ENCODE measurements around the gene MANSC1.
"Not testable (repeated sequence)": the region's sequence is repeated elsewhere in the genome, so short reads cannot be mapped to it uniquely, and the experiment has no call there.

Gene MANSC1

DNA sequence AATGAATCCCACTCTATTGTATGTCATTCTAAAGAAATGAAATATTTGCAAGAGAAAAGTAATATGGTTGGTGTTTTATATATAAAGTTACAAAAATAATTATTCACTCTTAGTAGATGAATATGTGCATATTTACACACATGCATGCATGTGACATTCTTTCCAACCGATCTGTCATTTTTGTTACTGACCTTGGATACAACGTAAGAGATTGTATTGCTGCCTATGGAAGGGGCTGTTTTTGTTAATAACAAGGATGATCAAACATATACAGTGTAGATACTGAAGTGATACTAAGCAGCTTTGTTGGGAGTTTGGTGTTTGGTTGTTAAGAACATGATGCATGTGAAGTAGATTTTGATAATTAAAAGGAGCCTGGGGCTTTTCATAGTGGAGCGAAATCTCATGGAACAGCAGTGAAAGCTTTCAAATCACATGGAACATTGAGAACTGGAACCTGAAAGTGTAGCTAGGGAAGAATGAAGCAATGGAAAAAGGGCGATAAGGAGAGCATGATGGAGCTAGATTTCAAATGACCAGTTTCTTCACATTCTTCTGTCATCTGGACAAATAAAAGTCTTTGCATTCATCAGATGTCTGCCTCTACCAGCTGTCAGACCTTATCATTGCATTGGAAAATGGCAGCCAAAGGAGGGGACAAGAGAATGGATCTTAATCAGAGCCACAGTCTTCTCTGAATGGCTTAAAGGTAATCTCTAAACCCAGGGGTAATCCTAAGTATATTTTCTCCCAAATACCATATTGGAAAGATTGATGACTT, 16.8 kb upstream of the MANSC1 start:
- in situ Hi-C loops (cut with HindIII; ENCODE audit: low sequenced_read_pairs): loop anchor here (5.0 kb wide), 1 partner anchor 230 kb away; no protein-coding TSS in a partner anchor

DNA sequence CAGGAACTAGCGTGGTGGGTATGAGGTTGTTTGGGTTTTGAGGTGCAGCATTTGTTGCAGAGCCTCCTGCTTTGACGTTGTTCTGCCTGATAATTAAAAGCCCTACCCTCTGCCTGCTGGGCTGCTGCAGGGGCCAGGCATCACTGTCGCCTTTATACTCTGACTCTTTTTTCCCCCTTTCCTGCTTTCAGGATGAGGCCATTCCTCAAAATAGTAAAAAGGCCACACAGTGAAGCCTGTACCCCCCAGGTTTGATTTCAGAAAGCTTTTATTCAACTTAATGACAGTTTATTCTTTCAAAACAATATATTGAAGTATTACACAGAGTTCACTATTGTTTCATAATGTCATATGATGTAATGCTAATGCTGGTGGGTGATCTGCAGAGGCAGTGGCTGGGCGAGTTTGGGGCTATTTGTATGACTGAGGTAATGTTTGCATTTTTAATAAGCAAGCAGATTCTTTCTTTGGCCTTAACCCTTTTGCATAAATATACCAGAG, 15.9 kb upstream of the MANSC1 start:
- in situ Hi-C loops (cut with HindIII; ENCODE audit: low sequenced_read_pairs): loop anchor here (5.0 kb wide), 1 partner anchor 231 kb away; no protein-coding TSS in a partner anchor

DNA sequence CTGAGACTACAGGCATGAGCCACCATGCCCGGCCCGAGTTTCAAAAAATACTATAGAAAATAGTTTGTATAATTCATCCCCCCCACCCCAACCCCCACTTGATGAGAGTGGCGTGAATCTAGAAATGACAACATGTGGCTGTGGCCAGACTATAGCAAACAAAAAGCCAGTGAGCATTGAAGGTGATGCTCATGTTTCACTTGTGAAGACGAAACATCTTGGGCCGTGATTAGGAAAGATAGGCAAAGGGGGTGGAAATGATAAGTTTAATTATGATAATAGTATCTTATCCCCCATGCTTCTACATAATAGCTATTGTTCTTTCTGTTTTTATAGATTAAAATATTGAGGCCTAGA, 15.4 kb upstream of the MANSC1 start:
- in situ Hi-C loops (cut with HindIII; ENCODE audit: low sequenced_read_pairs): loop anchor here (5.0 kb wide), 1 partner anchor 232 kb away; no protein-coding TSS in a partner anchor

DNA sequence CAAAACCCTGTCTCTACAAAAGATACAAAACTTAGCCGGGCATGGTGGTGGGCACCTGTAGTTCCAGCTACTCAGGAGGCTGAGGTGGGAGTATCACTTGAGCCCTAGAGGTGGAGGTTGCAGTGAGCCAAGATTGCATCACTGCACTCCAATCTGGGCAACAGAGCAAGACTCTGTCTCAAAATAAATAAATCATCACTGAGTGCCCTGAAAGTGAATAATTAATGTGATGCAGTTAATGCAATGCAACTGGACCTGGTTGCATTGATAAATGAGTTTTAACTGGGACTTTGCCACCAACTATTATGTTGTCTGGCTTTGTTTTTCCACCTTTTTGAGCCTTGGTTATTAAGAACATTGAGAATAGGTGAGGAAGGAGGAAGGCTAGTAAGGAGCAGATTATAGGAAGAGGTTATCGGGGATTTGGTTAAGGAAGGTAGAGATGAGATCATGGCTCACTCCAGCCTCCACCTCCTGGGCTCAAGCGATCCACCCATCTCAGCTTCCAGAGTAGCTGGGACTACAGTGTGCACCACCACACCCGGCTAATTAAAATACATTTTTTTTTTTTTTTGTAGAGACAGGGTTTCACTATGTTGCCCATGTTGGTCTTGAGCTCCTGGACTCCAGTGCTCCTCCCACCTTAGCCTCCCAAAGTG, 14.9 kb upstream of the MANSC1 start:
- in situ Hi-C loops (cut with HindIII; ENCODE audit: low sequenced_read_pairs): loop anchor here (5.0 kb wide), 1 partner anchor 232 kb away; no protein-coding TSS in a partner anchor

DNA sequence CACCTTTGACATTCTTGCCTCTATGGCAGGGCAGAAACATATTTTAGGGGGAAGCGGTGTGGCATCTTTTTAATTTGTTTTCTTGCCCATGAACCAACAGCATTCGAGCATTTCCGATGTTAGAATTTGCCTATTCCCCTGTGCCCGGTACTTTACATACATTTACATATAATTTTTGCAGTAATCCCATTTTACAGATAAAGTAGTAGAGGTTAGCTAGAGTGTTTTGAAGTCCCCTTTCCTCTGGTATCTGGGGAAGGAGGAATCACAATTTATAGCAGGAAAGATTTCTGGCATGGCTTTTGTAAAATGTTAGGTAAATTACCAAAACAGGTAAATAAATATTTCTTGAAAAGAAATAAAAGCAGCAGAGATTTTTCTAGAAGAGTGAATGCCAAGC, 8.5 kb upstream of the MANSC1 start:
- in situ Hi-C loops (cut with HindIII; ENCODE audit: low sequenced_read_pairs): no loop called here

DNA sequence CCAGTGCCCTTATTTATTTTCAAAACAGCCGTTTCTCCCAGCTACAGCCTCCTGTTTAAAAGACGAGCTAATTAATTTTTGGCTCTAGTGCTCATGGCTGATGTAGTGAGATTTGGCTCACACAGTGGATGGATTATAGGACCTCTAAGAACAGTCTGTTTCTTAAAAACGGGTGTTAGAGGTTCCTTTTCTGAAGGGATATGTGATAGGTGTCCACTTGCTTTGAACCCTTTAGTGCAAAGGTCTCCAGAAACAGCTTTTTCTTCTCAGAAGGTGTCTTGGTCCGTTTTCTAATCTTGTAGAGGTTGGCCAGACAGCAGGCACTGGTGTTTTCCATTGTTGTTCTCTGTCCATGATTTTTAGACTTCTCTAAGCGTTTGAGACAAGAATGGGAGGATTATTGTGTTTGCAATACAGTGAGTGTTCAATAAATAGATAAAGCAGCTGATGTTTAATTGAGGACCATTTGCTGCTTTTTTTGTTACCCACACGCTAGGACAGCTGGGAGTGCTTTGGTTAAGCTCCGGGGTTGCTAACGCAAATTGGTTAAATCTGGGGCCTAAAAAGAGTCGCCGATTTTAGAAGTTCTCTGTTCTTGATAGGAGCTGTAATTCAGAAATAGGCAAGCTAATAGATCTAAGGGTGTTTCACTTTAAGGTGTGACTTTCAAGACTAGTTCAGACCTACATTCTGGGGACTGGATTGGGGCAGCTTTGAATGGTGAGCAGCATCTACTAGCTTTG, 7.8 kb upstream of the MANSC1 start:
- in situ Hi-C loops (cut with HindIII; ENCODE audit: low sequenced_read_pairs): no loop called here

DNA sequence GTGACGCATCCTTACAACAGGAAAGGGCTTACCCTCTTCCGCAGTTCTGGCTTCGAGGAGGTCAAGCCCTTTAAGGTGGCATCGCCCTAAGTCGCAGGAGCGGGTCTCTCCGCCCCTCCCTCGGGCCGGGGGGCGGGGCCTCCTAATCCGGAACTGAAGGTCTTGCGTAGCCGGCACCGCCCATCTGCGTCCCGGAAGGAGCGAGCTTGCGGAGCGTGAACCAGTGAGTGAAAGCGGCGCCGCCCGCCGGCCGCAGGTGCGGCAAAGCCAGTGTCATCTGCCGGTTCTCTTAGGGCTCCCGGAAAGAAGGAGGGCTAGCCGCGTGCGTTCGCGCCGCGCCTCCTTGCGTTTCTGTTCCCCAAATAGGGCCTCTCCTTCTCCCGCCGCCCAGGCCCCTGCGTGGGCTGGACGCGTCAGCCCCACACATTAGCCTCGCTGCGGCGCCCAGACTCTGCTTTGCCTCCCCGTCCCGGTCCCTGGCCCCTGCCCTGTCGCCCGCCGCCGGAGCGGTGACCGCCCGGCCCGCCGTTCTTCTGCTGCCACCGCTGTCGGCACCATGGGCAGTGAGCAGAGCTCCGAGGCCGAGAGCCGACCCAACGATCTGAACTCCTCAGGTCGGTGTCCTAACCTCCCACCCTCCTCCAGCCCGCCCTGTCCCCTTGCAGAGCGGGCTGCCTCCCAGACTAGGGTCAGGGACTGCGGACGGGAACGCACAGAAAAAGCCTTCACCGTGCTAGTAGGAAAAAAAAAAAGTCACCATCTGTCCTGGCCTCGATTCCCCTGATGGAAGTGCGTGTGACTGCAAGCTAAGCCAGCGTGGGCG, 7.1 kb upstream of the MANSC1 start, which contains the start of gene BORCS5:
Gene BORCS5 (plus strand): TSS at position 183 of the 823 bp plus-strand sequence. CDS start 374 bp downstream, at position 557.
- in situ Hi-C loops (cut with HindIII; ENCODE audit: low sequenced_read_pairs): no loop called here

DNA sequence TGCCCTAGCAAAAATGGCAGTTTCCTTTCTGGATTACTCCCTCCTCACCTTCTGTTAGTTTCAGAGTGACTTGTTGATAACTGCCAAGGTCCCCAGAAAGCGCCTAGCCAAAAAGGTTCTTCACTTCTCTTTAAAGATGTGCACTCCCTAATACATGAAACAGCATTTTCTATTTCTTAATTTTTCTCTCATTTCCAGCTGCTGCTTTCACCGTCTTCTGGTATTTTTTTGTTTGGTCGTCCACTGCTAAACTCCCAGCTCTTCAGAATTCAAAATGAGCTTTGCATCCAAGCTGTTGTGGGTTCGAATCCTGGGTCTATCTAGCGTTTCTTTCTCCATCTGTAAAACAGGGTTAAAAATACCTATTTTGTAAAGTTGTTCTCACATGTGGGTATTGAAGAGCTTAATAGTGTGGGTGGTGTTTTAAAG, 6.4 kb upstream of the MANSC1 start:
- in situ Hi-C loops (cut with HindIII; ENCODE audit: low sequenced_read_pairs): no loop called here

DNA sequence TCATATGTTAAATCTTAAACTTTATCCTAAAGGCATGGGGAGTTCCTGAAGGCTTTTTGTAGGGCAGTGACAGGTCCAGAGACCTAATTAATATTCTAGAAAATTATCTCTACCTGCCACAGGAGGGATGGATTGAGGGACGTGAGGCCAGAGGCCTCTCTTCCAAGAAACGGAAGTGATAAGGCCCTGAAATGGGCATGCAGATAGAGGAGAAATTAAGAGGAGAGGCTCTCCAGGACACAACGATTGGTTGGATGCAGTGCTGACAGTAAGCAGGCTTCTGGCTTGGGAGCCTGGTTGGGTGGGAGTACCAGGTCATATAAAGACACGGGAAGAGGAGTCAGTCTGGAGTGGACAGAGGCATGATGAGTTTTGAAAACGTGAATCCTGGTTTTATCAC, 3.8 kb upstream of the MANSC1 start:
- in situ Hi-C loops (cut with HindIII; ENCODE audit: low sequenced_read_pairs): no loop called here

DNA sequence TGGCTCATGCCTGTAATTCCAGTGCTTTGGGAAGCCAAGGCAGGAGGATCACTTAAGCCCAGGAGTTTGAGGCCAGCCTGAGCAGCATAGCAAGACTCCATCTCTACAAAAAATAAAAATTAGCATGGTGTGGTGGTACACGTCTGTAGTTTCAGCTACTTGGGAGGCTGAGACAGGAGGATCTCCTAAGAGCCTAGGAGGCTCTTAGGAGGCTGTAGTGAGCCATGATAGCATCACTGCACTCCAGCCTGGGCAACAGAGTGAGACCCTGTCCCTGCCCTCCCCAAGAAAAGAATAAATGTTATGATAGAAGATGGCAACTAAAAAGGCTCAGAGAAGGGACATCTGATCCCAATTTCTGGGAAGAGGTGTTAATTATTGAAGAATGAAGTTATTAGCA, 3.2 kb upstream of the MANSC1 start:
- in situ Hi-C loops (cut with HindIII; ENCODE audit: low sequenced_read_pairs): no loop called here

DNA sequence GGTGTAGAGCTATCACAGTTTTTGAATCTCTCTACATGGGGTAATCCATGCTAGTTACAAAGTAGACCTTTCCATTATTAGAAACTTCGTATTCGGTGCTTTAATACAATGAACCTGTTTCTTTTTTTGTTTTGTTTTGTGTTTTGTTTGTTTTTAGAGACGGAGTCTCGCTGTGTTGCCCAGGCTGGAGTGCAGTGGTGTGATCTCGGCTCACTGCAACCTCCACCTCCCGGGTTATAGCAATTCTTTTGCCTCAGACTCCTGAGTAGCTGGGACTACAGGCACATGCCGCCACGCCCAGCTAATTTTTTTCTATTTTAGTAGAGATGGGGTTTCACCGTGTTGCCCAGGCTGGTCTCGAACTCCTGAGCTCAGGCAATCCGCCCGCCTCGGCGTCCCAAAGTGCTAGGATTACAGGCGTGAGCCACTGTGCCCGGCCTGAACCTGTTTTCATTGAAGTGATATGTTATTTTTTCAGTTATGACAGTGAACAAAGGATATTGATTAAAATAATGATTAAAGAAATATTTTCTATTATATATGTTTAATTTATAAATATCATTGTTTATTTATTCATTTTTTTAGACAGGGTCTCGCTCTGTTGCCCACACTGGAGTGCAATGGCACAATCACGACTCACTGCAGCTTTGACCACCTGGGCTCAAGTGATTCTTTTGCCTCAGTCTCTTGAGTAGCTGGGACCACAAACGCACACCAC, 1.6 kb upstream of the MANSC1 start:
- in situ Hi-C loops (cut with HindIII; ENCODE audit: low sequenced_read_pairs): not testable (repeated sequence)

DNA sequence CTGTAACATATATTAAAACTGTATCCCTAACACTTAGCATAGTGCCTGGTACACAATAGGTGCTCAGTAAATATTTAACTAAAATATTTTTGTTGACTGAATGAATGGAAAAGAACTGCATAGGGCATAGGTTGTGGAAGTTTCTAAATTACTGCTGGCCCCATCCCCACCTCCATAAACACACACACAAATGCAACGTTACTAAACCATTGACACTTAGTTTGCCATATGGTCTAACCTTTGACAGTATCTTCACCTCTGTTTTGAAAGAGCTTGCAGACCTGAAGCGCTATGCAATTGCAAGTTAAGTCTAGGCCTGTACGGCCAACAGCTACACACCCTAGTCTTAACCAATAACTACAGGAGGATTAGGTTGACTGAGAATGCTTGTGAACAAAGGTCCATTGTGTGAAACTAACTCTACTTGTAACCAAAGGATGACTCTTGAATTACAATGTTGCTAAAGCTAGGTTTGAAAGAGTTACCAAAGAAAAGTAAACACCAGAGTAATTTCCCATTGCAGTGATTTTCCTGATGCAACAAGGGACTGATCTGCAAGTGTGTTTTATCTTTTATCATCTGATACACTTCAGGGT, 924 bp upstream of the MANSC1 start:
- in situ Hi-C loops (cut with HindIII; ENCODE audit: low sequenced_read_pairs): no loop called here

DNA sequence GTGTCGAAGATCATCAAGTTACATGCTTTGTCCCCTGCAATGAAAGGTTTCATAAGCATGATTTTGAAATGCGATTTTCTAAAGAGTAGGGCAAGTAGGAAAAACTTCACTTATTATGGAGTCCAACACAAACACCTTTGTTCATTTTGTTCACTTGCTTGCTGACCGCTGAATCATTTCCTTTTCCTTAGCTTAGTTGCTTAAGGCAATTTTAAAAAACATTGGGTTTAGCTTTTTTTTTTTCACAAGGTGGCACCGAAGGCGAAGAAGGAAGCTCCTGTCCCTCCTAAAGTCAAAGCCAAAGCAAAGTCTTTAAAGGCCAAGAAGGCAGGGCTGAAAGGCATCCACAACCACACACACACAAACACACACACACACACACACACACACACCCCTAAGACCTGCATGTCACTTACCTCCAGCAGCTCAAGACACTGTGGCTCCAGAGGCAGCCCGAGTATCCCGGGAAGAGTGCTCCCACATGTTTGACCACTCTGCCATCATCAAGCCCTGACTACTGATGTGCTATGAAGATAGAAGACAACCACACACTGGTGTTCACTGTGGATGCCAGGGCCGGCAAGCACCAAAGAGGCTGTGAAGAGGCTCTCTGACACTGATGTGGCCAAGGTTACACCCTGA, 11.4 kb downstream of the MANSC1 start:
- in situ Hi-C loops (cut with HindIII; ENCODE audit: low sequenced_read_pairs): loop anchor here (25.0 kb wide), 2 partner anchors 251 to 751 kb away; no protein-coding TSS in a partner anchor

DNA sequence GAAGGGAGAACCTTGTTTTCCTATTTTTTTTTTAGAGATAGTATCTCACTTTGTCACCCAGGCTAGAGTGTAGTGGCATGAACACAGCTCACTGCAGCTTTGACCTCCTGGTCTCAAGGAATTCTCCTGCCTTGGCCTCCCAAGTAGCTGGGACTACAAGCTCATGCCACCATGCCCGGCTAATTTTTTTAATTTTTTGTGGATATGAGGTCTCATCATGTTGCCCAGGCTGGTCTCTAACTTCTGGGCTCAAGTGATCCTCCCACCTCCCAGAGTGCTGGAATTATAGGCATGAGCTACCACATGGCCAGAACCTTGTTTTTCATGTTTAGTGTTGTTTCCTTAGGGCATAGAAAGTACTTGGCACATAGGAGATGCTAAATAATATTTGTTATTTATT, 13.5 kb downstream of the MANSC1 start:
- in situ Hi-C loops (cut with HindIII; ENCODE audit: low sequenced_read_pairs): loop anchor here (25.0 kb wide), 2 partner anchors 249 to 749 kb away; no protein-coding TSS in a partner anchor

DNA sequence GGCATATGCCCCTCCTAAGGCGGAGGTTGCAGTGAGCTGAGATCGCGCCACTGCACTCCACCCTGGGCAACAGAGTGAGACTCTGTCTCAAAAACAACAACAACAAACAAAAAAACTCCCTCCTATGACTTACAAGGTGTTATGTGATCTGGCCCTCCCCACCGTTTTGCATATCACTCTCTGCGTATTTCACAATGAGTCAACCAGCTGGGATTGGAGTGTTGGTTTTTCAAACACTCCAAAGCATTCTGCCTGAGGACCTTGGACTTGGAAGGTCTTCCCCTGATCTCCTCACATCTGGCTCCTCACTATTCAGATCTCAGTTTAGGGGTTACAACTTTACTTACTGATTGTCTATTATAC, 14.0 kb downstream of the MANSC1 start:
- in situ Hi-C loops (cut with HindIII; ENCODE audit: low sequenced_read_pairs): loop anchor here (25.0 kb wide), 2 partner anchors 249 to 749 kb away; no protein-coding TSS in a partner anchor

DNA sequence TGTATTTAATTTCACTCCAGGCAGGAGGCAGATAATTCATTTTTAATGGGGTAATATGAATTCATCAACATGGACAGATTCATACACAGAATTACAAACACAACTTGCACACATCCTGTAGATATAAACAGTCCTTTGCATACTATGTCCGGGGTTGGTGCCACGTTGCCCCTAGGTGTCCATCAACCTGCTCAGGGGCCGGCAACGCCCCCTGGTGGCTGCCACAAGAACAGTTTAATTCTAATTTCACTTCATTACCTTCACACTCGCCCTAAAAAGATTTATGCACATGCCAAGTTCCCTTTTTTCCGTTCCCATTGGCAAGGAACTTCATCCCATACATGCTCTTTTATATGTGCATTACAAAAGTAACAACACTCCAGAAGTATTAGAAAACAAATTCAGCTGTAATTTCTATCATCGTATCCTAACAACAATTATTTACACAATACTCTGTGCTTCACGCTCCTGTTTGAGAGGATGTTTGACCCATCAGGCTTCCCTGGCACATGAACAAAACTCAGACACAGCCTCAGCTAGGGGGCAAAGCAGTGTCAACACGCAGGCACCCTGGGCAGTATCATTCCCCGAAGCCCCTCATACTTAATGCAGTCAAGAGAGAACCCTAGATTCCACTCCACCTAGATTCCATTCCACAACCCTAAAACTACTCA, 15.5 kb downstream of the MANSC1 start:
- in situ Hi-C loops (cut with HindIII; ENCODE audit: low sequenced_read_pairs): loop anchor here (25.0 kb wide), 2 partner anchors 247 to 747 kb away; no protein-coding TSS in a partner anchor

DNA sequence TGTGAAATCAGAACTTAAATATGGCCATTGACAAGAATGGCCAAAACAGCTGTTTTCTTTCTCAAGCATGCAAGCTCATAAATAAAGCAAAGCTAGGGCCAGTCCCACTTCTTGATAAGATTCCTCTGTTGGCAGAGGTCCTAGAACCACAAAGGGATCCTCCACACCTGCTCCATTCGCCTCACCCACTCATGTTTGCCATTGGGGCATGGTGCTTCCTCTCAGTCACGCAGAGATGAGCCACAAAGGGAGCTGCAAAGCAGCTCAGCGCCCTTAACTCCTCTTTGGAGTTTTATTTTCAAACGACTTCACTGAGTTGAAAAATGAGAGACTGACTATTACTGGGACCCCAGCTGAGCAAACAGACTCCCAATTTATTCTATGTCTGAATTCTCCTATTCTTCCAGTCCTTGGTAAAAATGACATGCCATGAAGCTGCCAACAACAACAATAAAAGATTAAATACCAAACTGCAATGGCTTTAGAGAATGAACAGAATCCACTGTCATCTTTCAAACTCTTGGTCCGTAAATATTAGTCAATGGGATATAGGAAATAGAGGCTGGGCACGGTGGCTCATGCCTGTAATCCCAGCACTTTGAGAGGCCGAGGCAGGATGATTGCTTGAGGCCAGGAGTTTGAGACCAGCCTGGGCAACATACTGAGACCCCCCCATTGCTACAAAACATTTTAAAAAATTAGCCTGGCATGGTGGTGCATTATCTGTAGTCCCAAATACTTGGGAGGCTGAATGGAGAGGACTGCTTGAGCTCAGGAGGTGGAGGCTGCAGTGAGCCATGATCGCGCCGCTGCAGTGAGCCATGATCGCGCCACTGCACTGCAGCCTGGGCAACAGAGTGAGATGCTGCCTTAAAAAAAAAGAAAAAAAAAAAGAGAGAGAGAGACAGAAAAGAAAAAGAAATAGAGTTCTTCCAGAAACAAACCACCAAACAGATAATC, 16.4 kb downstream of the MANSC1 start:
- in situ Hi-C loops (cut with HindIII; ENCODE audit: low sequenced_read_pairs): loop anchor here (25.0 kb wide), 2 partner anchors 246 to 746 kb away; no protein-coding TSS in a partner anchor

All from endothelial cell of hepatic sinusoid (primary cell).